Measurements from ENCODE around the gene CPLANE2.
"Not testable (repeated sequence)": the region's sequence is repeated elsewhere in the genome, so short reads cannot be mapped to it uniquely, and the experiment has no call there.

The CPLANE2 gene

GRCh38 chr1:16229976-16230740, 6.8 kb downstream of the CPLANE2 start:
- DNase-seq (ENCODE audit: low read depth) = no peak

- no peak for DNase-seq (ENCODE audit: low read depth)
Observed at GRCh38 chr1:16226490-16227179, 10.3 kb downstream of the CPLANE2 start.

- DNase-seq (ENCODE audit: low read depth) = no peak
Observed at GRCh38 chr1:16226129-16226489, 10.9 kb downstream of the CPLANE2 start.

- no peak for DNase-seq (ENCODE audit: low read depth)
Observed at GRCh38 chr1:16224472-16224871, 12.5 kb downstream of the CPLANE2 start.

- not testable (repeated sequence) for DNase-seq (ENCODE audit: low read depth)
Observed at GRCh38 chr1:16222716-16223115, 14.3 kb downstream of the CPLANE2 start.

- no peak for DNase-seq (ENCODE audit: low read depth)
Observed at GRCh38 chr1:16221499-16221898, 15.5 kb downstream of the CPLANE2 start.

- DNase-seq (ENCODE audit: low read depth) = no peak
Observed at GRCh38 chr1:16219968-16220500, 16.9 kb downstream of the CPLANE2 start.

GRCh38 chr1:16218674-16219071, 18.3 kb downstream of the CPLANE2 start:
- no peak for DNase-seq (ENCODE audit: low read depth)

- no peak for DNase-seq (ENCODE audit: low read depth)
Observed at GRCh38 chr1:16218014-16218673, 18.8 kb downstream of the CPLANE2 start.

GRCh38 chr1:16217061-16217785, 19.8 kb downstream of the CPLANE2 start:
- peak; percentile 88 for DNase-seq (ENCODE audit: low read depth)

- no peak for DNase-seq (ENCODE audit: low read depth)
Observed at GRCh38 chr1:16215882-16216753, 20.9 kb downstream of the CPLANE2 start.

- DNase-seq (ENCODE audit: low read depth) = not testable (repeated sequence)
Observed at GRCh38 chr1:16215240-16215639, 21.7 kb downstream of the CPLANE2 start.

GRCh38 chr1:16213544-16213943, 23.4 kb downstream of the CPLANE2 start:
- not testable (repeated sequence) for DNase-seq (ENCODE audit: low read depth)

GRCh38 chr1:16213013-16213412, 24.0 kb downstream of the CPLANE2 start:
- DNase-seq (ENCODE audit: low read depth) = no peak

- no peak for DNase-seq (ENCODE audit: low read depth)
Observed at GRCh38 chr1:16212251-16212961, 24.6 kb downstream of the CPLANE2 start, which contains the start of gene ARHGEF19. Gene ARHGEF19, minus strand, starts transcription at chr1:16212652. Its CDS starts 3,598 bp downstream, at chr1:16209054.

- DNase-seq (ENCODE audit: low read depth) = no peak
Observed at GRCh38 chr1:16211824-16212223, 25.2 kb downstream of the CPLANE2 start.

- no peak for DNase-seq (ENCODE audit: low read depth)
Observed at GRCh38 chr1:16210581-16210980, 26.4 kb downstream of the CPLANE2 start.

GRCh38 chr1:16209847-16210407, 27.1 kb downstream of the CPLANE2 start:
- no peak for DNase-seq (ENCODE audit: low read depth)

- no peak for DNase-seq (ENCODE audit: low read depth)
Observed at GRCh38 chr1:16209132-16209846, 27.7 kb downstream of the CPLANE2 start.

Measured in HS-27A (cell line).